GM21526 (cell line): ENCODE measurements around the gene NID1.
"Not testable (repeated sequence)": the region's sequence is repeated elsewhere in the genome, so short reads cannot be mapped to it uniquely, and the experiment has no call there.

Source experiments
- ATAC-seq: cut with Tn5 transposase; IDR thresholded peaks from one replicate; pipeline ENCODE4 v1.9.1; 2021; ENCODE audit warnings: moderate library complexity; ENCODE audit not compliant: unreplicated experiment, low FRiP score

NID1 gene

DNA sequence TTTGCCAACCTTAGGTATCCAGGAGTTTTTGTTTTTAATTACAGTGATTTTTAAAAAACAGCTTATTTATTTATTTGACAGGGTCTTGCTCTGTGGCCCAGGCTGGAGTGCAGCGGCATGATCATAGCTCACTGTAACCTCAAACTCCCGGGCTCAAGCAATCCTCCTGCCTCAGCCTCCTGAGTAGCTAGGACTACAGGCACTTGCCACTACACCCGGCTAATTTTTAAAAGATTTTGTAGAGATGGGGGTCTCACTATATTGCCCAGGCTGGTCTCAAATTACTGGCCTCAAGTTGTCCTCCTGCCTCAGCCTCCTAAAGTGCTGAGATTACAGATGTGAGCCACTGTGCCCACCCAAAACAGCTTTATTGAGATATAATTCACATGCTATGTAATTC lies 92.2 kb downstream of the NID1 start:
- not testable (repeated sequence) for ATAC-seq

- peak; percentile 23 for ATAC-seq
Observed at GRCh38 chr1:235972311-235972689, 92.6 kb downstream of the NID1 start.

DNA sequence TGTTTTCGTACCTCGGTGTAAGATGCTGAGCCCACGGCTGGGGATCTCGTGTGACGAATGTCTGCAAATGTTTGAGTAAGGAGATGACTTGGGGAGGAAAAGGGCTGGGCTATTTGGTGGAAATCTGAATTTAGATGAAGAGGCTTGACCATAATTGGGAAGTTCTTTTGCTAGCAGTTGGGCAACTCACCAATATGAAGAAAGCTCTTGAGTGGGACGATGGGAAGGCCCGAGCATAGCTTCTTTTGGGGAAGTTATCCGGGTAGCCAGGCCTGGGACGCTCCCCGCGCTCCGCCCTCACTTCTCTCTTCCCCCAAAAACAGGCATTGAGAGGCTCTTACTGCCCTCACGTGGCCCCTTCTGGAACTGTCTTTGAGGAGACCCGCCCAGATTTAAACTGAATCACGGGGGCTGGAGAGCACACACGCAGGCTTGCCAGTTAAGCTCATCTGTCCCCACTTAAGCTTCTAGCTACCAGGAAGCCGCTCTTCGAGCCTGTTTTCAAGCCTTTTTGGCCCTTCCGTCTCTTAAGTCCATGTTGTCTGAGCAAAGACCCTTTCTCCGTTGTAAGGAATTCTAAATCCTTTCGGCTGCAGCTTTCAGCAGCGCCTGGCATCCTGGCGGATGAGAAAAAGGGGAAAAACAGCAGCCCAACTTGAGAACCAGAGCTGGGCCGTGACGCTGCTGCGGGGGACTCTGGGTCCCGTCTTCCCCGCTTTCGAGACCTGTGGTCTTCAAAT lies 93.1 kb downstream of the NID1 start:
- peak; percentile 92 for ATAC-seq

DNA sequence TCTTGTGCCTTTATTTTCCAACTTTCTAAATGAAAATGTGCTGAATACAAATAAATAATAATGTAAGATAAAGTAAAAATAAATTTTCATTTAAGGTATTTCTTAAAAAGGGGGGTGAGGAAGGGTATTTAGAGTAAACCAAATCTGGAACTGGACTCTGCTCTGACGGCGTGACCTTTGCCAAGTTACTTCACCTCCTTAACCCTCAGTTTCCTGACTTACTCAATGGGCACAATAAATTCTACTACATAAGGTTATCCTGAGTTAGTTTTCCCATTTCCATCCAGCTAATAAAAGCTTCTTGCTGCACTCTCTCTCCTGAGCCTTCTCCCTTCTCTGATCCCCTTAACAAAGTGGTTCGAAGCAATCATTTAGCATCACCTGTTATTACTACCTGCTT lies 93.9 kb downstream of the NID1 start:
- ATAC-seq: no peak

GRCh38 chr1:235968831-235969230 lies 96.1 kb downstream of the NID1 start:
- ATAC-seq: no peak

- ATAC-seq: not testable (repeated sequence)
Observed at GRCh38 chr1:235966134-235966533, 98.8 kb downstream of the NID1 start.

DNA sequence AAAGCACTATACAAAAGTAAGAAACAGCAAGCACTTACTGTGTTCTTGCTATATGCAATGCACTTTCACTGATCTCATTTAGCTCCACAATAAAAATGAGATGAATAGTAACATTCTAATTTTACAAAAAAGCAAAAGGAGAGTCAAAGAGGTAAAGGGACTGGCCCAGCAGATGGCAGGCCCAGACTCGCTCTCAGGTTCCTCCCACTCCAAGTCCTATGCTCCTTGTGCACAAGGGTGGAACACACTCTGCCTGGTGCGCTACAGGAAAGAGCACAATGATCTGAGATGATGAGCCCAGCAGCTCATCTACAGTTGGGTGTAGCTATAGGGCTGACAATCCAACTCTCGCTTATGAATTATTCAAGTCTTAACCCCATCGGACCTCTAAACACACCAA lies 104.1 kb downstream of the NID1 start:
- ATAC-seq: no peak

DNA sequence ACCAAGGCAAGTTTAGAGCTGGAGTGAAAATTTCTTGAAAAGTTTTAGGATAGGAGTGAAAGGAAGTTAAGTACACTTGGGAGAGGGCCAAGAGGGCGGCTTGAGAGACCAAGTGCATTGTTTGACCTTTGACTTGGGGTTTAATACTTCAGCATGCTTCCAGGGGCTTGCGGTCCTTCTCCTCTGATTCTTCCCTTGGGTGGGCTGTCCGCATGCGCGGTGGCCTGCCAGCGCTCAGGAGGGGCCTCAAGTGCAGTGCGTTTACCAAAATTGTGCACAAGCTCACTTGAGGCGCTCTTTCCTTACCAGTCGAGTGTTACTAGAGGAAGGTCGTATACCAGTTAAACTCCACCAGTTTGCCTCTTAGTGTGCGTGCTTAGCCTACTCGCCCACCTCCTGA lies 106.9 kb downstream of the NID1 start:
- ATAC-seq: no peak

GRCh38 chr1:235955777-235956176 lies 109.1 kb downstream of the NID1 start:
- ATAC-seq: no peak

DNA sequence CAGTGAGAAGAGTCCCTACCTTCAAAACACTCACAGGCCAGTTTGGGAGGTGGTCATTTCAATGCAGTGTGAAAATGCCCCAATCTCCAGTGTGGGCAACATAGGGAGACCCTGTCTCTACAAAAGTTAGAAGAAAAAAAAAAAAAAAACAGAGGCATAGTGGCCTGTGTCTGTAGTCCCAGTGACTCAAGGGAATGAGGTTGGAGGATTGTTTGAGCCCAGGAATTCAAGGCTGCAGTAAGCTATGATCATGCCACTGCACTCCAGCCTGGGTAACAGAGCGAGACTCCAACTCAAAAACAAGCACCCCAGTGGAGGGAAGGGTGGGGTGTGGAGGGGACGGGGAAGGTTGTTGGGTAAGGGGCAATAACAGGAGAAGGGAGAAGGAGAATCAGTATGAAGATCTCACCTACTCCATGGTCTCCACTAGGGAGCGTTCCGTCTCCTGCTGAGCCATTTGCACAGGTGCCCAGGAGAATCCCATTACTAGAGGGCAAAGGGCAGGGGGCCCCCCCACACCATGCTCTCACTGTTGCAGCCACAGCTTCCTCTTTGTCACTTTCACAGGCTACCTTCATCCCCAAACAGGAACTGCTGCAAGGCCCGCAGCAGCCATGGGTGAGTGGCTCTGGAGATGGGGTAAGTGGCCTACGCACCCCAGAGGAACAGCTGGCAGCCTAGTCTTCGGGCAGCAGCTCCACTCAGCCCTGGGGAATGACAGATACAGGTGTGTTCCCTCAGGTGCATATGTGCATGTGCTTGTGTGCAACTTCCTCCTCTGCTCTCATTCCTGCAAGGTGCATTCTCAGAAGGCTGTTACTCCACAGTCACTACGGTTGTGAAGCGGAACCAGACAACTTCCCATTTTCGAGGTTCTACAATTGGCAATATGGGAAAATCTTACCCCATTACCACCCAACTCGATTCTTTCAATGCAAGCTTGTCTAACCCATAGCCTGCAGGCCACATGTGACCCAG lies 110.3 kb downstream of the NID1 start:
- peak; percentile 98 for ATAC-seq

GRCh38 chr1:235953801-235954200 lies 111.1 kb downstream of the NID1 start:
- ATAC-seq: no peak

DNA sequence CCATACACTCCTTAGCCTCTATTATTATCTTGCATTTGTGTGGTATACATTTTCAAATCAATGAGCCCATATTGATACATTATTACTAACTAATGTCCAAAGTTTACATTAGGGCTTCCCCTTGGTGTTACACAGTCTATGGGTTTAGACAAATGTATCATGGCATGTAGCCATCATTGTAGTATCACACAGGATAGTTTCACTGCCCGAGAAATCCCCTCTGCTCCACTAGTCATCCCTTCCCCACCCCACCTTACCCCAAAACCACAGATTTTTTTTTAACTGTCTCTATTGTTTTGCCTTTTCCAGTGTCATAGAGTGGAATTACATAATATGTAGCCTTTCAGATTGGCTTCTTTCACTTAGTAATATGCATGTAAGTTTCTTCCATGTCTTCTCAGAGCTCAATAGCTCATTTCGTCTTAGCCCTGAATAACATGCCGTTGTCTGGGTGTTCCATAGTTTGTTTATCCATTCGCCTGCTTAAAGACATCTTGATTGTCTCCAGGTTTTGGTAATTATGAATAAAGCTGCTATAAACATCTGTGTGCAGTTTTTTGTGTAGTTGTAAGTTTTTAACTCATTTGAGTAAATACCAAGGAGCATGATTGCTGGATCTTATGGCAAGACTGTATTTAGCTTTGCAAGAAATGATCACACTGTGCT lies 111.8 kb downstream of the NID1 start:
- ATAC-seq: no peak

GRCh38 chr1:235951661-235952060 lies 113.2 kb downstream of the NID1 start:
- no peak for ATAC-seq

DNA sequence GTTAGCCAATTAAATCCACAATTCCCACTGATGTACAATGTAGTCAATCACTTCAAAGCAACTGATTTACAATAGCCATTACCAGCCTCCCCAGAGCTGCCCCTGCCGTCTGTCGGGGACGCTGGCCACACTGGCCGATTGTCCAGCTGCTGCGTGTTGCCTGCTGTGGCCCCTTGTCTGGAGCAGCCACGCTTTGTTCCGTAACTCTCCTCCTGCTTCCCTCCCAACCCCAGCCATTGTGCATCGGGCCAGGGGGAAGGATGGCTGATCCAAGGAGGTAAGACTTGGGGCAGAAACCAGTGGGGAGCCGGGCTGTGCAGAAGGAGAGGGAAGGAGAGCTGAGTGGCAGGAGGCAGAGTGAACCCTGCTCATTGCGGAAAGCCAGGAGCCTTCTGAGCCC lies 114.6 kb downstream of the NID1 start:
- ATAC-seq: no peak

DNA sequence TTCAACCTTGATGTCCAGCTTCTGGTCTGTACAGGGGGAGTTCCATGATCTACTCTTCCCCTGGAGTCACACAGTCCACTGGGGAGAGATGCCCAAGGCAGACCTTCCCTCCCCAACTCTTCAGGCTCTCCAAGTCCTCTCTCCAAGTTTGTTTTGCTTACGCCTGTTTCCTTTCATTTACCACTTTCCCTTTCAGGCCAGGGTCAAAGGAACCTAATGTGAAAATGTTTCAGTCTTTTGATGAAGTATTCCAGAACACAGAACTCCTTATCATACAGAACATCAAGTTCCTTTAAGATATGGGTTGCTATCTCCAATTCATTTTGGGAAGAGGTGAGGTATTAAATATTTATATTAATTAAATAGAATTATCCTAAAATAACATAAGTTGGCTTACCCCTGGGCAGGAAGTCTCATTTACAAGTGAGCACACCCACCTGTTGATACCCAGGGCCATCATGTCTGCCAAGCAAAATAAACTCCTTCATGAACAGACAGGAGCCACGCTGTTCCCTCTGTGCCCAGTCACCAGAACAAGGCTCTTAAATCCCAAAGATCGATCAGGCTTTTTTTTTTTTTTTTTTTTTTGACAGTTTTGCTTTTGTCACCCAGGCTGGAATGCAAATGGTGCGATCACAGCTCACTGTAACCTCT lies 116.0 kb downstream of the NID1 start:
- no peak for ATAC-seq

- ATAC-seq: no peak
Observed at GRCh38 chr1:235947989-235948388, 116.9 kb downstream of the NID1 start.

- peak; percentile 30 for ATAC-seq
Observed at GRCh38 chr1:235946571-235946981, 118.3 kb downstream of the NID1 start.

DNA sequence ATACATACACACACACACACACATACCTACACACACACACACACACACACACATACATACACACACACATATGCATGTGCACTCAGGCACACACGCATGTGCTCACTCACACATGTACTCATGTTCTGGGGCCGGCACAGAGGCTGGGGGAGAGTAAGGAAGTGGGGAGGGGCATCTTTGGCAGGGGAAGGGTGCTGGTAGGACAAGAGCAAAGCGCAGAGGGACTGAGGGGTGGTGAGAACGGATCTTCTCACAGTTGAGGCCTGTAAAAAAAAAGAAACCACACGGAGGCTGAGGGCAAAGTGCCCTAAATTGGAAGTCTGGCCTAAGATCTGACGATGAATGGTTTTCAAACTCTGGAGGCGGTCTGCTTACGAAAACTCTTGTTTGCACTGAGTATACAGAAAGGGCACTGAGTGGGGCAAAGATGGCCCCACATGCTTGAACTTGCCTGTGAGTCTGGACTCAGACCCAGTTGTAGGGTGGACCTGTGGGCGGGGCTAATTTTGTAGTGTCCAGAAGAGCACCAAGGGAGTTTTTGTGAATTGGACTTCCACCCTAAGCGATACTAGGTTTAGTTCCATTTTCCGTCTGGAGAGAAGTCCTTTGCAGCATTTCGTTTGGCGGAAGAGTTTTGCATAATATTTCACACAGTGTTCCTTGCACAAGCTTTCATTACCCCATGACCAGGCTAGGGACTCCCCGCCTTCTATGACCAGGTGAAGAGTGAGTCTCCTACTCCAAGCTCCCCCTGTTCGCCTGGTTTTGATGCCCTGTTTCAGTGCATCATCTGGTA lies 118.9 kb downstream of the NID1 start:
- peak; percentile 64 for ATAC-seq

GRCh38 chr1:235943581-235944114 lies 121.2 kb downstream of the NID1 start:
- no peak for ATAC-seq
